ENCODE data around the gene ACE. TPM values are rescaled to one million over a fixed set of nuclear protein-coding genes. Genes with fewer than 3 reads are reported as not detected.

Gene ACE
- total RNA-seq, 4 donors from 2014 or later: 1.7 to 6.3 (median 4.8) TPM

GRCh38 chr17:63488851-63489250 lies 12.0 kb downstream of the ACE start:
- no peaks in the 10 kb centered on the region for H3K4me1 ChIP-seq
- in situ Hi-C loops (cut with MboI; ENCODE audit: low sequenced_read_pairs in 4 of 4) (loop anchor here in 2 of 4 donors (10.0 kb wide), 2 partner anchors 54 to 64 kb away; no protein-coding TSS in a partner anchor), intact Hi-C loops (cut with DNase I; ENCODE audit: low total_unique reads) (no loop called here)
- no peaks in the 10 kb centered on the region for H3K27me3 ChIP-seq
- H3K9me3 ChIP-seq: no peaks in the 10 kb centered on the region
- TF ChIP-seq, protein P1, sequence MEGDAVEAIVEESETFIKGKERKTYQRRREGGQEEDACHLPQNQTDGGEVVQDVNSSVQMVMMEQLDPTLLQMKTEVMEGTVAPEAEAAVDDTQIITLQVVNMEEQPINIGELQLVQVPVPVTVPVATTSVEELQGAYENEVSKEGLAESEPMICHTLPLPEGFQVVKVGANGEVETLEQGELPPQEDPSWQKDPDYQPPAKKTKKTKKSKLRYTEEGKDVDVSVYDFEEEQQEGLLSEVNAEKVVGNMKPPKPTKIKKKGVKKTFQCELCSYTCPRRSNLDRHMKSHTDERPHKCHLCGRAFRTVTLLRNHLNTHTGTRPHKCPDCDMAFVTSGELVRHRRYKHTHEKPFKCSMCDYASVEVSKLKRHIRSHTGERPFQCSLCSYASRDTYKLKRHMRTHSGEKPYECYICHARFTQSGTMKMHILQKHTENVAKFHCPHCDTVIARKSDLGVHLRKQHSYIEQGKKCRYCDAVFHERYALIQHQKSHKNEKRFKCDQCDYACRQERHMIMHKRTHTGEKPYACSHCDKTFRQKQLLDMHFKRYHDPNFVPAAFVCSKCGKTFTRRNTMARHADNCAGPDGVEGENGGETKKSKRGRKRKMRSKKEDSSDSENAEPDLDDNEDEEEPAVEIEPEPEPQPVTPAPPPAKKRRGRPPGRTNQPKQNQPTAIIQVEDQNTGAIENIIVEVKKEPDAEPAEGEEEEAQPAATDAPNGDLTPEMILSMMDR (IDR thresholded peaks at IDR 0.05 in 4 of 5, conservative IDR thresholded peaks at IDR 0.05 in 1 of 5): no peak
- no peak for TF ChIP-seq POLR2A (IDR thresholded peaks at IDR 0.05)
- no peak overlapping the region for H3K4me3 ChIP-seq
- no peaks in the 10 kb centered on the region for H3K36me3 ChIP-seq
- no peak overlapping the region for H3K27ac ChIP-seq
- DNase-seq (no peak), ATAC-seq (no peak)

DNA sequence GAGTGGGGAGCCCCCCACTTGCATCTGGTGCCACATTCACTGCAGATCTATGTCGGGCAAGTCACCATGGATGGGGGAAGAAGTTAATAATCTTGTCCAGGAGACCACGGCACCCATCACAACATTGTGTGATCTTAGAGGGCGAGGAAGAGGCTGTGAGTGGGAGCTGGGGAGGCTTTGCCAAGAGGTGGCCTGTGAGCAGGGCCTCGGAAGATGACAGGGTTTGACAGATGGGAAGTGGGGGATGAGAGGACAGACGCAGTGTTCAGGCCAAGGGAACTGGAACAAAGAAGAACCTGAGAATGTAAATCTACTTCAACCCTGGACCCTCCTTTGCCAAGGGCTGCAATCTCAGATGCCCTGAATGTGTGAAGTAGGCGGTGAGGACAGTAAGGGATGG lies 12.4 kb downstream of the ACE start:
- in situ Hi-C loops (cut with MboI; ENCODE audit: low sequenced_read_pairs in 4 of 4): loop anchor here in 2 of 4 donors (10.0 kb wide), 2 partner anchors 54 to 64 kb away; no protein-coding TSS in a partner anchor
- no peak for TF ChIP-seq POLR2A (IDR thresholded peaks at IDR 0.05)
- TF ChIP-seq, protein P1 (IDR thresholded peaks at IDR 0.05 in 4 of 5, conservative IDR thresholded peaks at IDR 0.05 in 1 of 5): no peak

DNA sequence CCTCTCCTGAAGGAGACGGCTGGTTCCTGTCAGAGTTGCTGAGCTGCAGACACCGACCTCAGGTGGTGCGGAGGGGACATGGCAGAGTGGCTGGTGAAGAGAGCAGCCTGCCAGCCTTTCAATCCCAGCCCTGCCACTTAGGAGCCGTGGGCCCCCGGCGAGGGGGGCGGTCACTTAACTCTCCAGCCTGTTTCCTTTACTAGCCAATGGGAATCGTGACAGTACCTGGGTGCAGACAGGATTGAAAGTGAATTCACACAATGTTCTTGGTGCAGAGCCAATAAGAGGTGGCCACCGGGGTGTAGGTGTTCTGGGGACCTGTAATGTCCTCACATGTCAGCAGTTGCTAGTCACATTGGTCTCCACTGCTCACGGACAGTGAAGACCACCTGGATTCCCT lies 13.5 kb downstream of the ACE start:
- in situ Hi-C loops (cut with MboI; ENCODE audit: low sequenced_read_pairs in 4 of 4): no loop called here
- DNase-seq: no peak
- TF ChIP-seq, protein P1 (IDR thresholded peaks at IDR 0.05 in 4 of 5, conservative IDR thresholded peaks at IDR 0.05 in 1 of 5): no peak
- TF ChIP-seq POLR2A (IDR thresholded peaks at IDR 0.05): no peak
- H3K36me3 ChIP-seq: no peaks in the 10 kb centered on the region
- H3K27me3 ChIP-seq: no peaks in the 10 kb centered on the region
- ATAC-seq: no peak
- H3K4me1 ChIP-seq: no peaks in the 10 kb centered on the region
- intact Hi-C loops (cut with DNase I; ENCODE audit: low total_unique reads): no loop called here
- no peak overlapping the region for H3K27ac ChIP-seq
- H3K9me3 ChIP-seq: no peaks in the 10 kb centered on the region
- no peak overlapping the region for H3K4me3 ChIP-seq

More for the DNA sequence above, 12.4 kb downstream of the ACE start:
- Histone ChIP-seq H3K36me3 (no peaks in the 10 kb centered on the region), H3K27ac (no peak overlapping the region), H3K27me3 (no peaks in the 10 kb centered on the region), H3K4me1 (no peaks in the 10 kb centered on the region), H3K4me3 (no peak overlapping the region), H3K9me3 (no peaks in the 10 kb centered on the region)
- DNase-seq: no peak
- ATAC-seq: no peak
- intact Hi-C loops (cut with DNase I; ENCODE audit: low total_unique reads): no loop called here

GRCh38 chr17:63490858-63491400 lies 14.1 kb downstream of the ACE start:
- Histone ChIP-seq H3K27me3 (no peaks in the 10 kb centered on the region), H3K27ac (no peak overlapping the region), H3K4me1 (no peaks in the 10 kb centered on the region), H3K4me3 (no peak overlapping the region), H3K9me3 (no peaks in the 10 kb centered on the region), H3K36me3 (no peaks in the 10 kb centered on the region)
- ATAC-seq: no peak
- in situ Hi-C loops (cut with MboI; ENCODE audit: low sequenced_read_pairs in 4 of 4) (no loop called here), intact Hi-C loops (cut with DNase I; ENCODE audit: low total_unique reads) (no loop called here)
- DNase-seq: no peak
- TF ChIP-seq POLR2A (IDR thresholded peaks at IDR 0.05): no peak
- TF ChIP-seq, protein P1 (IDR thresholded peaks at IDR 0.05 in 4 of 5, conservative IDR thresholded peaks at IDR 0.05 in 1 of 5): no peak

- H3K27me3 ChIP-seq: no peaks in the 10 kb centered on the region
- no peak overlapping the region for H3K27ac ChIP-seq
- ATAC-seq (no peak), DNase-seq (no peak)
- no peak for TF ChIP-seq POLR2A (IDR thresholded peaks at IDR 0.05)
- TF ChIP-seq, protein P1 (IDR thresholded peaks at IDR 0.05 in 4 of 5, conservative IDR thresholded peaks at IDR 0.05 in 1 of 5): no peak
- intact Hi-C loops (cut with DNase I; ENCODE audit: low total_unique reads): no loop called here
- no peaks in the 10 kb centered on the region for H3K9me3 ChIP-seq
- no peaks in the 10 kb centered on the region for H3K4me1 ChIP-seq
- in situ Hi-C loops (cut with MboI; ENCODE audit: low sequenced_read_pairs in 4 of 4): no loop called here
- no peaks in the 10 kb centered on the region for H3K36me3 ChIP-seq
- H3K4me3 ChIP-seq: no peak overlapping the region
Measured at GRCh38 chr17:63491413-63491812, 14.6 kb downstream of the ACE start.

Measured in gastrocnemius medialis (tissue), 4 donors.